Measurements from ENCODE around the gene SSR2.

DNA sequence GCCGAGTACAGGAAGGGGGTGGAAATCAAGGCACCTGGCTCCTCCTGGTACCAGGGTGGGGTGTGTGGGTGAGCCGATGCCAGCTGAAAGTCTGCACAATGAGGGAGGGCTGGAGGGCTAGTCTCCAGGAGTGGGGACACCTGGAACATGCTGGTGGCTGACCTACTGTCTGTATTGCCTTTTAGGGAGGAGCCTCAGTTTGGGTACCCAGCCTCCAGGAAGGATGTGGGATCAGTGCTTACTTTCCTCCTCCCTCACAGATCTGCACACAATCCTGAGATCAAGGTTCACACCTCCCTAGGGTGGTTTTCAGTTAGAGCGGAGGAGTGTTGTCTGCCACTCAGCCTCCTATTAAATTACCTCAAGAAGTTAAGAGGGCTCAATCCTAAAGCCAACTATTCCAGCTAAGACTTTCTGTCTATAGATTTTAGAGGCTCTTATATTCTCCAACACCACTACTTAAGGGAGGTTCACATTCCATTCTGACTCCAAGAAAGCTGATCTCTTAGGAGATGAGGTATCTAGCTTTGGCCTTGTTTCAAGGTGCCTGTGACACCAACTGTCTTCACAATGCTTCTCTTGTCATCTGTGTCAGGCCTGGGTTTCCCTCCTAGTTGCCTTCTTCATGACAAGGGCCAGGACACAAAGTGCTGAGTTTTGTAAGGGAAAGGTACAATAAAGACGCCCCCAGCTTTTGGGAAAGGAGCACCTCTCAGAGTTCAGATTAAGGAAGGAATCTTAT lies 15.7 kb downstream of the SSR2 start:
- TF ChIP-seq, protein P1, sequence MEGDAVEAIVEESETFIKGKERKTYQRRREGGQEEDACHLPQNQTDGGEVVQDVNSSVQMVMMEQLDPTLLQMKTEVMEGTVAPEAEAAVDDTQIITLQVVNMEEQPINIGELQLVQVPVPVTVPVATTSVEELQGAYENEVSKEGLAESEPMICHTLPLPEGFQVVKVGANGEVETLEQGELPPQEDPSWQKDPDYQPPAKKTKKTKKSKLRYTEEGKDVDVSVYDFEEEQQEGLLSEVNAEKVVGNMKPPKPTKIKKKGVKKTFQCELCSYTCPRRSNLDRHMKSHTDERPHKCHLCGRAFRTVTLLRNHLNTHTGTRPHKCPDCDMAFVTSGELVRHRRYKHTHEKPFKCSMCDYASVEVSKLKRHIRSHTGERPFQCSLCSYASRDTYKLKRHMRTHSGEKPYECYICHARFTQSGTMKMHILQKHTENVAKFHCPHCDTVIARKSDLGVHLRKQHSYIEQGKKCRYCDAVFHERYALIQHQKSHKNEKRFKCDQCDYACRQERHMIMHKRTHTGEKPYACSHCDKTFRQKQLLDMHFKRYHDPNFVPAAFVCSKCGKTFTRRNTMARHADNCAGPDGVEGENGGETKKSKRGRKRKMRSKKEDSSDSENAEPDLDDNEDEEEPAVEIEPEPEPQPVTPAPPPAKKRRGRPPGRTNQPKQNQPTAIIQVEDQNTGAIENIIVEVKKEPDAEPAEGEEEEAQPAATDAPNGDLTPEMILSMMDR (IDR thresholded peaks at IDR 0.05), result no peak
- TF ChIP-seq POLR2A (IDR thresholded peaks at IDR 0.05), result no peak
- TF ChIP-seq EP300 (IDR thresholded peaks at IDR 0.05), result no peak

All from ovary (tissue), 3 donors.